MCF 10A (cell line): ENCODE results near the gene NPTX2. TPM values are rescaled to one million over a fixed set of nuclear protein-coding genes. Genes with fewer than 3 reads are reported as not detected.

ENCODE experiments used
- BruUV-seq: library from RNA; stranded (reverse); fragments of 400-500 nt; replicated peaks from 2 replicates; lab custom pipeline; 2021; lab: Mats Ljungman, UMichigan
- CTCF ChIA-PET: fragments of 300-600 bp; sonication (Branson Sonifier 250); formaldehyde crosslinking; extraction: SDS; loops from one replicate; lab custom pipeline; 2021; ENCODE audit warnings: antibody characterized with exemption, inconsistent platforms; lab: Yijun Ruan, JAX
- POLR2A ChIA-PET: fragments of 300-600, 350-650 bp; sonication (Branson Sonifier 250); formaldehyde crosslinking; extraction: SDS; loops from one replicate; lab custom pipeline; 2020; ENCODE audit warnings: antibody characterized with exemption, inconsistent platforms; lab: Yijun Ruan, JAX
- DNase-seq: peaks from one replicate; pipeline ENCODE4 v3.0.0-alpha.2; 2018; ENCODE audit not compliant: unreplicated experiment
- H3K27ac Mint-ChIP-seq: one replicate; pipeline ENCODE4 v1.8.0; 2022; ENCODE audit warnings: mild to moderate bottlenecking, low read depth, mixed read lengths; ENCODE audit not compliant: unreplicated experiment
- H3K27me3 Mint-ChIP-seq: one replicate; pipeline ENCODE4 v1.8.0; 2022; ENCODE audit warnings: mixed read lengths; ENCODE audit not compliant: insufficient read depth, unreplicated experiment
- H3K36me3 Mint-ChIP-seq: one replicate; pipeline ENCODE4 v1.8.0; 2022; ENCODE audit warnings: mild to moderate bottlenecking, moderate library complexity, mixed read lengths; ENCODE audit not compliant: insufficient read depth, unreplicated experiment
- H3K4me1 Mint-ChIP-seq: one replicate; pipeline ENCODE4 v1.8.0; 2022; ENCODE audit warnings: mixed read lengths; ENCODE audit not compliant: insufficient read depth, unreplicated experiment
- H3K4me3 Mint-ChIP-seq: one replicate; pipeline ENCODE4 v1.8.0; 2022; ENCODE audit warnings: mild to moderate bottlenecking, moderate library complexity, mixed read lengths; ENCODE audit not compliant: unreplicated experiment
- H3K9me3 Mint-ChIP-seq: one replicate; pipeline ENCODE4 v1.8.0; 2022; ENCODE audit warnings: mixed read lengths; ENCODE audit not compliant: unreplicated experiment
- intact Hi-C: fragments of 100-400 bp; cut with micrococcal nuclease; formaldehyde crosslinking; loops from 2 replicates; pipeline ENCODE4 v1.14.1; 2022
- total RNA-seq: library from RNA; stranded (reverse); gene quantifications from 2 replicates; pipeline ENCODE4 v1.2.3, GENCODE V29; 2022
- TF ChIP-seq, protein P1 (sequence below): fragments of 200-600 bp; IDR thresholded peaks from one replicate; pipeline ENCODE4 v1.8.0; 2022; ENCODE audit warnings: antibody characterized with exemption, mild to moderate bottlenecking; ENCODE audit not compliant: unreplicated experiment

The NPTX2 gene
- total RNA-seq, 1 experiment from 2014 or later, result not detected

DNA sequence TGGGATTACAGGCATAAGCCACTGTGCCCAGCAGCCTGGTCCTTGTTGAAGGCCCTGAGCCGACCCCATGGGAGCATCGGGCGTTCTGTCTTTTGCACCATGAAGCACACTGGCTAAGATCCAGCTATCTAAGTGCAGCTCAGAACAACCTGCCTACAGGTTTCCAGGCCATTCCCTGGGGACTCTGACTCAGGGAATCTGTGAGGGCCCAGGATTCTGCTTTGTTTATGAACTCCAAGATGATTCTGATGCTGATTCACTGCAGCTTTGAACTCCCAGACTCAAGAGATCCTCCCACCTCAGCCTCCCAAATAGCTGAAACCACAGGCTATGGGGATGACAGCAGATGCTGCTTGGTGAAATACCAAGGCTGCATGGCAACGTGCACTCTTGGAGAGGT is 30.2 kb downstream of the NPTX2 start:
- TF ChIP-seq, protein P1, sequence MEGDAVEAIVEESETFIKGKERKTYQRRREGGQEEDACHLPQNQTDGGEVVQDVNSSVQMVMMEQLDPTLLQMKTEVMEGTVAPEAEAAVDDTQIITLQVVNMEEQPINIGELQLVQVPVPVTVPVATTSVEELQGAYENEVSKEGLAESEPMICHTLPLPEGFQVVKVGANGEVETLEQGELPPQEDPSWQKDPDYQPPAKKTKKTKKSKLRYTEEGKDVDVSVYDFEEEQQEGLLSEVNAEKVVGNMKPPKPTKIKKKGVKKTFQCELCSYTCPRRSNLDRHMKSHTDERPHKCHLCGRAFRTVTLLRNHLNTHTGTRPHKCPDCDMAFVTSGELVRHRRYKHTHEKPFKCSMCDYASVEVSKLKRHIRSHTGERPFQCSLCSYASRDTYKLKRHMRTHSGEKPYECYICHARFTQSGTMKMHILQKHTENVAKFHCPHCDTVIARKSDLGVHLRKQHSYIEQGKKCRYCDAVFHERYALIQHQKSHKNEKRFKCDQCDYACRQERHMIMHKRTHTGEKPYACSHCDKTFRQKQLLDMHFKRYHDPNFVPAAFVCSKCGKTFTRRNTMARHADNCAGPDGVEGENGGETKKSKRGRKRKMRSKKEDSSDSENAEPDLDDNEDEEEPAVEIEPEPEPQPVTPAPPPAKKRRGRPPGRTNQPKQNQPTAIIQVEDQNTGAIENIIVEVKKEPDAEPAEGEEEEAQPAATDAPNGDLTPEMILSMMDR, result no peak
- Mint-ChIP-seq H3K27me3 (peaks cover 26% of the 10 kb centered on the region), H3K36me3 (peaks cover 6% of the 10 kb centered on the region), H3K9me3 (no peaks in the 10 kb centered on the region), H3K4me1 (no peaks in the 10 kb centered on the region), H3K27ac (no peak overlapping the region), H3K4me3 (no peak overlapping the region)
- ChIA-PET POLR2A (no interaction called here), CTCF (interaction anchor here (1.2 kb wide), 1 partner anchor 98 kb away, joined by 3 read pairs; no protein-coding TSS in a partner anchor)
- intact Hi-C loops, result no loop called here
- BruUV-seq, result no TSS peak
- DNase-seq, result no peak

- CTCF ChIA-PET, result interaction anchor here (0.7 kb wide), 1 partner anchor 116 kb away, joined by 3 read pairs; no protein-coding TSS in a partner anchor
- peaks cover 26% of the 10 kb centered on the region for H3K27me3 Mint-ChIP-seq
- DNase-seq, result no peak
- H3K9me3 Mint-ChIP-seq, result no peaks in the 10 kb centered on the region
- TF ChIP-seq, protein P1, result no peak
- intact Hi-C loops, result no loop called here
- POLR2A ChIA-PET, result no interaction called here
- BruUV-seq, result no TSS peak
- H3K27ac Mint-ChIP-seq, result no peak overlapping the region
- H3K36me3 Mint-ChIP-seq, result peaks cover 6% of the 10 kb centered on the region
- H3K4me1 Mint-ChIP-seq, result no peaks in the 10 kb centered on the region
- H3K4me3 Mint-ChIP-seq, result no peak overlapping the region
These were observed 34.7 kb downstream of the NPTX2 start for GRCh38 chr7:98651760-98652159.

DNA sequence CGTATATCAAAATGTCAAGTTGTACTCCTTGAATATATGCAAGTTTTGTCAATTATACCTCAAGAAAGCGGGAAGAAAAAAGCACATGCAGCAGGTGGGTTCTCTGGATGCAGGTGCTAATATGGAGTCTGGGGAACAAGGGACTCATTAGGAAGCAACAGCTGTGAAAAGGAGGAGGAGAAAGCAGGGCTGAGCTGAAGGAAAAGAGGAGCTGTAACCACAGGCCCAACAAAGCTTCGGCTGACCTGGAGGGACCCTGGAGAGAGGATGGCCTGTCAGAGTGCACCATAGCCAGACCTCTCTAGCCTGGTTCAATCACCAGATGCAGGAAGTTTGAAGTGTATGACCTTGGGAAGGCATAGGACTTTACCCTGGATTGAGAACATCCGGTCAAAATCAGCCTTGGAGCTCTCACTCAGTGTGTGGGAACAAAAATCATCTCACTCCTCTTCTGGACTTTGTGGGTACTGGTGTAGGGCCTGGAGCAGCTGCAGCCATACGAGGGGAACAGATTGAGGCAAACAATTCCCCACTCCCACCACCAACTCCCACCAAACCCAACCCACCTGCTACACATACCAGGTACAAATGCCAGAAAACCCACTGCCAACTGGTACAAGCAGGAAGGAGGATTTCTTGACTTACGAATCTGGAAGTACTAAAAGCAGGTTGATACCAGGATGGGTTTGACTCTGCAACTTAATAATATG is 36.7 kb downstream of the NPTX2 start:
- ChIA-PET CTCF (interaction anchor here (0.7 to 1.2 kb wide), 2 partner anchors 188 to 219 kb away, joined by 3 read pairs; no protein-coding TSS in a partner anchor), POLR2A (interaction anchor here (0.7 kb wide), 1 partner anchor 40 kb away, joined by 5 read pairs; no protein-coding TSS in a partner anchor)
- no peaks in the 10 kb centered on the region for H3K4me1 Mint-ChIP-seq
- TF ChIP-seq, protein P1, result no peak
- no peak for DNase-seq
- H3K9me3 Mint-ChIP-seq, result no peaks in the 10 kb centered on the region
- no peak overlapping the region for H3K27ac Mint-ChIP-seq
- peaks cover 26% of the 10 kb centered on the region for H3K27me3 Mint-ChIP-seq
- H3K4me3 Mint-ChIP-seq, result no peak overlapping the region
- peaks cover 6% of the 10 kb centered on the region for H3K36me3 Mint-ChIP-seq
- no TSS peak for BruUV-seq
- intact Hi-C loops, result no loop called here

- intact Hi-C loops, result no loop called here
- Mint-ChIP-seq H3K9me3 (no peaks in the 10 kb centered on the region), H3K36me3 (peaks cover 6% of the 10 kb centered on the region), H3K4me3 (no peak overlapping the region), H3K27ac (no peak overlapping the region), H3K4me1 (no peaks in the 10 kb centered on the region), H3K27me3 (peaks cover 18% of the 10 kb centered on the region)
- ChIA-PET CTCF (no interaction called here), POLR2A (no interaction called here)
- no TSS peak for BruUV-seq
- no peak for DNase-seq
- TF ChIP-seq, protein P1, result no peak
These were observed 37.6 kb downstream of the NPTX2 start for GRCh38 chr7:98654524-98655272.
